Testis (tissue), 2 donors: ENCODE data around the gene POLR3G.

Experiments used
- CTCF ChIP-seq, 3 experiments: fragments of 450-650 bp in 2 of 3; fragments of 200-600 bp in 1 of 3; sonication (generic) in 1 of 3; IDR thresholded peaks; one replicate each; pipeline ENCODE4 v1.5.1; 2016 to 2019; ENCODE audit warnings: antibody characterized with exemption in 3 of 3, mild to moderate bottlenecking in 2 of 3, moderate library complexity in 1 of 3
- POLR2A ChIP-seq: fragments of 450-650 bp; IDR thresholded peaks from one replicate; pipeline ENCODE4 v1.6.1; 2017; ENCODE audit warnings: antibody characterized with exemption, mild to moderate bottlenecking, moderate library complexity

- TF ChIP-seq CTCF (IDR thresholded peaks at IDR 0.05) (no peak), POLR2A (no peak)
Observed at GRCh38 chr5:90549223-90549622, 74.6 kb downstream of the POLR3G start.
